ENCODE measurements around the gene PPARA.

The PPARA gene

GRCh38 chr22:46220921-46221320, 70.6 kb downstream of the PPARA start:
- DNase-seq, result no peak

DNA sequence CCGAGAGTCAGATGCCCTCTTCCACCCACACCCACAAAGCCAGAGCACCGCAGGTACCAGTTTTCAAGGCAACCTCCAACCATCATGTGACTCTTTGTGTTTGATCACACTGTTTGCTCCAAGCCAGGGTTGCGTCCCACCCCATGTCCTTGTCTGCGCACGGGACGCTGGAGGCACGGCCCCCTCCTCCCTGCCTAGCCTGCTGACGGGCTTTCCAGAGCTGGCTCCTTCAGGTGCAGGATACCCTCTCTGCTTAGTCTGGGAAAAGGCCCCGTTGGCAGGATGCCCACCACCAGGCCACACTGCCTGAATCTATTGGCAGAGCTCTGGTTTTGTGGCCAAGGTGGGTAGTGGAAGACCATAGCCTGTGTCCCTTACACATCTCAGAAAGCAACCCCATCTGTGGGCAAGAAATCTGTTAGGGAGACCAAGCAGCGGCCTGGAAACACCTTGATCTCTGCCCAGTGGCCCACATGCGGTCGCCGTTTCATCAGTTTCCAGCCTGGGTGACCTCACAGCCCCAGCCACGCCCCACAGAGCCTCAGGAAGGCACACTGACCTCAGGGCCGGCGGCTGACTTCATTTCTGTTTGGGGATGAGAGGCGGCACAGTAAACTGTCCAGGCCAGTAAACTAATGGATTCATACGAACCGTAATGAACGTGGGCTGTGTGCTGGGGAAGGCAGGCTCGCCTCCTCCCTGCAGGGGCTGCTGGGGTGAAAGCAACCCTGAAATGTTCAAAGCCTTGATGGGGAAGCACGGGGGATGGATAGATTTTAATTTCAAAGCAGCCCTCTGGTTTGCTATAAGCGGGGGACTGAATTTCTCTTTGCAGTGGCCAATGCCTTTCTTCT, 73.9 kb downstream of the PPARA start:
- DNase-seq, result no peak

- no peak for DNase-seq
Observed at GRCh38 chr22:46224898-46225290, 74.6 kb downstream of the PPARA start.

DNA sequence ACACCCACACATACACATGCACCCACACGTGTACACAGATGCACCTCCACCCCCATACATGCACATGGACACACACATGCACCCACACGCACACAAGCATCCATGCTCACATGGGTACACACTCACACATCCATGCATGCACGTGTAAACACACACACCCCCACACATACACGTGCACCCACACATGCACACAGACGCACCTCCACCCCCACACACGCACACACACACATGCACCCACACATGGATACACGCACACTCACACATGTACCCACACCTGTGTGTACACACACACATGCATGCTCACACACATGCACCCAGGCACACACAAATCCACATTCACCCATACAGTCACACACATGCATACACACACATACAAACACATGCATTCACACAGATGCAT, 75.3 kb downstream of the PPARA start:
- DNase-seq, result no peak

GRCh38 chr22:46226577-46226976, 76.3 kb downstream of the PPARA start:
- DNase-seq, result no peak

- DNase-seq, result no peak
Observed at GRCh38 chr22:46229701-46230100, 79.4 kb downstream of the PPARA start.

GRCh38 chr22:46230262-46230901, 80.1 kb downstream of the PPARA start:
- DNase-seq, result no peak

- DNase-seq, result no peak
Observed at GRCh38 chr22:46233231-46233630, 82.9 kb downstream of the PPARA start.

- no peak for DNase-seq
Observed at GRCh38 chr22:46234969-46235368, 84.6 kb downstream of the PPARA start.

DNA sequence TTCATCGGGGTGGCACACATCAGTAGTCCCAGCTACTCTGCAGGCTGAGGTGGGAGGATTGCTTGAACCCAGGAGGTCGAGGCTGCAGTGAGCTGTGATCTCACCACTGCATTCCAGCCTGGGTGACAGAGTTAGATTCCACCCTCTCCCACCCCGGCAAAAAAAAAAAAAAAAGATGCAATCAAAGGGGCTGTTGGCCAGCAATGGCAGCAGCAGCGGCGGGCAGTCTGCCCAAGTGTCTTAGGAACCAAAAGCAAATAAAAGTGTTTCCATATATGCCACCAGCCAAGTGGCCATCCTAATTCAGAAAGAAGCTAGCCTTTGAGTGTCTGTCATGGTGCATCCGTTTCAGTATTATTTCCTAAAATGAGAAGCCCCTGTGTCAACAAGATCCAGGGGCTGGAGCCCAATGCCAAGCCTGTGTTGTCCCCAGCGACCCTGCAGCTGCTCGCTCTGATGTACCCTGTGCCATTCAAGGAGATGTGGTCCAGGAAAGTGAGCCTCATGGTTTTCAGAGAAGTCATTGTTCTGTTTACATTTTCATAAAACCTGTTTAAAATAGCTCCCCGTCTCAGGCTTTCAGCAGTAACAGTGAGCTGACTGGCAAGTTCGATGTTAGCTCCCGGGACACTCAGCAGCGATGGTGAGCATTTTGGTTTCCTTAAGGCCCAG, 87.3 kb downstream of the PPARA start:
- no peak for DNase-seq

DNA sequence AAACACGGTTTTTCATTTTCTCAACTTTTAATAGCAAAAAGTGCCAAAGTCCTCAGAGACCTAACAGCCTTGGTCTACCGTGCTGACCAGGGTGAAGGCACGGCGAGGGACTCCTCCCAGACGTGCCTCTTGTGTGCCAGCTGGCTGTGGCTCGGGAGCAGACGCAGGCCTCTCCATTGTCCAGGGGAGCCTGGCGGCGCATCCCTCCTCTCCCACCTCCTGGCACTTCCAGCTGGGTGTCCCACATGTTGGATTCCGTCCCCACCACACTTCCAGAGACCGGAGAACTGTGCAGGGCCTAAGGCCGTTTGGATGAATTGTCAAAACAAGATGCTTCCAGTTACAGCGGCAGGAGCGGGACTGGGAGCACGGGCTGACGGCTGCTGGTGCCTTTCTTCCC, 88.2 kb downstream of the PPARA start:
- no peak for DNase-seq

GRCh38 chr22:46239261-46240048, 89.1 kb downstream of the PPARA start:
- DNase-seq, result no peak

DNA sequence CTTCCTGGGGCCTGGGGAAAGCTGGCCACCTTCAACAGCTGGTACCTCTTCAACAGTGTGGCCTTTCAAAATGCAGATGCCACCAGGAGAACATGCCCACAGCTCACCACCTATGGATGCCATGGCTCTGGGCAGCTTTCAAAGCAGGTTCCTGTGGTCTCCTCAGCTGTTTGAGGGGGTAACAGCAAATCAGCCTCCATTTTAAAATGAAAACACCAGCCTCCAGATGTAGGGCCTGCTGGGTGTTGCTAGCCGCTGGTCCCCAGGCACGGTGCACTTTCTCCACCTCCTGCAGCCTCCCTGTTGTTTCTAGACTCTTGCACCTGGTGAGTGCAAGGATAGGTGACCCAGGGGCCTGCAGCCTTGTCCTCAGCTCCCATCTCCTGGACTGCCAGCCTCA, 89.7 kb downstream of the PPARA start:
- DNase-seq, result no peak

GRCh38 chr22:46240506-46240905, 90.2 kb downstream of the PPARA start:
- DNase-seq, result no peak

GRCh38 chr22:46240907-46241306, 90.6 kb downstream of the PPARA start:
- no peak for DNase-seq

GRCh38 chr22:46241396-46242007, 91.2 kb downstream of the PPARA start:
- no peak for DNase-seq

DNA sequence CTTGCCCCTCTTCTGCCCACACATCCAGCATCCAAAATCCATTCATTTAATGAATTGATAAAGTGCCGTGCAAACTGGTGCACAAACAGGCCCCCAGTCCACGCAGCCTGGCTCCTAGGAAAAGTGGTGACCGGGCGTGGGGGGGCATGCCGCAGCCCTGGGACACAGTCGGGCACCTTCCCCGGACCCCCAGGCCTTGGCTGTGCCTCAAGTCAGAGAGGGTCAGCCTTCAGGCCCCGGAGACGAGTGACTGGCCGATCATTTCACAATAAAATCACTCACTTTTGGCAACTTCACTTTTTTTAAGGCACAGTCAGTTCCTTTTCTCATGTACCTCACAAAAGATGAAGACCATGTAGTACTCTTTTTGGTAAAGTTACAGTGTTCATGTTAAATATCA, 91.8 kb downstream of the PPARA start:
- no peak for DNase-seq

DNA sequence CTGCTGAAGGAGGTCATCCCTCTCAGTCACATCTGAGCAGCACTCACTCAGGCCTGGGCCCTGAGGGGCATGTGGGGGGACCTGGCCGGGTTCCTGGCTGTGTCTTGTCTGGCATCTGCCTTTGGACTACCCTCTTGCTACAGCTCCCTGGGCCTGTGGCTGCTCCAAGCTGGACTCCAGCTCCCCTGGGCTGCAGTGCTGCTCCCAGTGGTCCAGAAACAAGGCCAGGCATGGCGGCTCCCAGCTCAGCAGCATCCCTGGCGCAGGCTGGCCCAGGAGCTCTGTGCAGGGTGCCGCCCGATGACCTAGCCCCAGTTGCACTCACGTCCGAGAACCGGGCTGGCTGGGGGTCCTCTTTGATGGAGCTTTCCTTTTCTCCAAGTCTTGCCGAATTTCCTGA, 94.4 kb downstream of the PPARA start:
- DNase-seq, result no peak

- DNase-seq, result no peak
Observed at GRCh38 chr22:46245511-46245910, 95.2 kb downstream of the PPARA start.

- DNase-seq, result no peak
Observed at GRCh38 chr22:46246178-46246577, 95.9 kb downstream of the PPARA start.

GRCh38 chr22:46247443-46247975, 97.2 kb downstream of the PPARA start:
- DNase-seq, result no peak

DNA sequence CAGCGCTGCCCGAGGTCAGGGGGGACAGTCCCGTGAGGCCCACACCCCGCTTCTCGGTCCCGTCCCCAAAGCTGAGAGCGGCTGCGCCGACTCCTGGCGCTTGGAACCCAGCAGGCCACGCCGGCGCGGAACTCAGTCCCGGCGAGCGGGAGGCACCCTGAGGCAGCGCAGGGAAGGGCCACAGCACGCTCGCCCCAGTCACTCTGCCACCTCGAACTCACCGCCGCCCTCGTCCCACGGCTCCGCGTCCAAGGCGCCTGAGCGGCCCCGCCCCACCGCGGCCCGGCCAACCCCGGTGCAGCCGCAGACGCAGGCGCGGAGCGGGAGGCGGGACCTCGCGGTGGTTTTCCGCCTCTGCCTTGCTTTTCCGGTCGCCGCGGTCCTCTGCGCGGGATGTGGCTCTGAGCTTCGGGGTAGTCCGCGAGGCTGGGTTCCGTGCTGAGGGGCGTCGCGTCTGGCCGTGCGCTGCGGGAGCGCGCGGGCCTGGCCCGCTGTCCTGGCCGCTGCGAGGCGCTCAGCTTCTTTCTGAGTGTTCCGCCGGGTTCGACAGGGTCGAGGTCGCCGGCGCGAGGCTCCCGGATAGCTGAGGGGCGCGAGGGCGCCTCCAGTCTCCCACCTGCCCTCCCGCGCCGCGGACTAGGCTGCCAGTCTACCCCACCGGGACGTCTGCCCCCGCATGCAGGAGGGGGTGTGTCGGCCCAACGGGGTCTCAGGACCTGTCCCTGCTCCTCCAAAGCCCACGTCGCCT, 99.9 kb downstream of the PPARA start, which contains the start of gene CDPF1:
TSS of gene CDPF1 (minus strand) at position 259 of the 748 bp plus-strand sequence. CDS start 2,009 bp downstream, outside the sequence.
- DNase-seq, result peak; percentile 92

Data from stimulated activated CD4-positive, alpha-beta T cell treated with anti-CD3 and anti-CD28 coated beads, Interleukin-12 subunit alpha, Interleukin-12 subunit beta, amount 100 ng/mL, for 4 hours (primary cell).